Stimulated activated CD8-positive, alpha-beta memory T cell treated with anti-CD3 and anti-CD28 coated beads, Interleukin-12 subunit alpha, Interleukin-12 subunit beta, amount 100 ng/mL, for 24 hours (primary cell): ENCODE results near the gene ALB.

Experiments
- DNase-seq: peaks from one replicate; pipeline ENCODE4 v3.0.0-alpha.2; 2020; ENCODE audit errors: extremely low read depth

The ALB gene

GRCh38 chr4:73408181-73408867, 4.2 kb downstream of the ALB start:
- no peak for DNase-seq

GRCh38 chr4:73409012-73409862, 5.2 kb downstream of the ALB start:
- no peak for DNase-seq

GRCh38 chr4:73409978-73410548, 6.0 kb downstream of the ALB start:
- DNase-seq: no peak

GRCh38 chr4:73410916-73411730, 7.0 kb downstream of the ALB start:
- no peak for DNase-seq

GRCh38 chr4:73411731-73412414, 7.8 kb downstream of the ALB start:
- DNase-seq: no peak

- DNase-seq: no peak
These were observed 9.2 kb downstream of the ALB start for GRCh38 chr4:73413294-73413755.

GRCh38 chr4:73414936-73415271, 10.8 kb downstream of the ALB start:
- no peak for DNase-seq

- no peak for DNase-seq
These were observed 11.7 kb downstream of the ALB start for GRCh38 chr4:73415807-73416238.

GRCh38 chr4:73416423-73417087, 12.5 kb downstream of the ALB start:
- no peak for DNase-seq

- DNase-seq: no peak
These were observed 13.3 kb downstream of the ALB start for GRCh38 chr4:73417342-73417741.

- no peak for DNase-seq
These were observed 13.9 kb downstream of the ALB start for GRCh38 chr4:73417973-73418372.

- DNase-seq: no peak
These were observed 14.6 kb downstream of the ALB start for GRCh38 chr4:73418677-73419076.

GRCh38 chr4:73419106-73420038, 15.3 kb downstream of the ALB start:
- no peak for DNase-seq

- no peak for DNase-seq
These were observed 16.5 kb downstream of the ALB start for GRCh38 chr4:73420615-73421014.

GRCh38 chr4:73421708-73422457, 17.8 kb downstream of the ALB start:
- no peak for DNase-seq

- no peak for DNase-seq
These were observed 18.3 kb downstream of the ALB start for GRCh38 chr4:73422458-73422752.

GRCh38 chr4:73423184-73423583, 19.1 kb downstream of the ALB start:
- no peak for DNase-seq

GRCh38 chr4:73426666-73427065, 22.6 kb downstream of the ALB start:
- DNase-seq: no peak

GRCh38 chr4:73429118-73429517, 25.0 kb downstream of the ALB start:
- no peak for DNase-seq
